Osteocyte (in vitro differentiated cells): ENCODE data around the gene PSMB3. TPM values are rescaled to one million over a fixed set of nuclear protein-coding genes. Genes with fewer than 3 reads are reported as not detected.

ENCODE experiments used
- DNase-seq: peaks from one replicate; pipeline ENCODE4 v3.0.0; 2021; ENCODE audit warnings: mixed read lengths; ENCODE audit not compliant: unreplicated experiment; ENCODE audit errors: extremely low spot score
- H3K27ac Mint-ChIP-seq: one replicate; pipeline ENCODE4 v1.8.0; 2021; ENCODE audit warnings: mild to moderate bottlenecking, mixed read lengths; ENCODE audit not compliant: unreplicated experiment
- H3K27me3 Mint-ChIP-seq: one replicate; pipeline ENCODE4 v1.8.0; 2021; ENCODE audit warnings: mixed read lengths; ENCODE audit not compliant: unreplicated experiment
- H3K36me3 Mint-ChIP-seq: one replicate; pipeline ENCODE4 v1.8.0; 2021; ENCODE audit warnings: mixed read lengths; ENCODE audit not compliant: unreplicated experiment
- H3K4me1 Mint-ChIP-seq: one replicate; pipeline ENCODE4 v1.8.0; 2021; ENCODE audit warnings: mixed read lengths; ENCODE audit not compliant: unreplicated experiment
- H3K4me3 Mint-ChIP-seq: one replicate; pipeline ENCODE4 v1.8.0; 2021; ENCODE audit warnings: mild to moderate bottlenecking, moderate library complexity, mixed read lengths; ENCODE audit not compliant: unreplicated experiment
- H3K9me3 Mint-ChIP-seq: one replicate; pipeline ENCODE4 v1.8.0; 2021; ENCODE audit warnings: mixed read lengths; ENCODE audit not compliant: unreplicated experiment
- total RNA-seq: library from RNA; stranded (reverse); gene quantifications from 2 replicates; pipeline ENCODE4 v1.2.1, GENCODE V29; 2021
- TF ChIP-seq, protein P1 (sequence below): fragments of 200-600 bp; sonication (generic); IDR thresholded peaks from 2 replicates; pipeline ENCODE4 v1.5.0; 2021; ENCODE audit warnings: antibody characterized with exemption, mild to moderate bottlenecking, moderate library complexity

Gene PSMB3
- total RNA-seq, 1 donor from 2014 or later, result 144 TPM

DNA sequence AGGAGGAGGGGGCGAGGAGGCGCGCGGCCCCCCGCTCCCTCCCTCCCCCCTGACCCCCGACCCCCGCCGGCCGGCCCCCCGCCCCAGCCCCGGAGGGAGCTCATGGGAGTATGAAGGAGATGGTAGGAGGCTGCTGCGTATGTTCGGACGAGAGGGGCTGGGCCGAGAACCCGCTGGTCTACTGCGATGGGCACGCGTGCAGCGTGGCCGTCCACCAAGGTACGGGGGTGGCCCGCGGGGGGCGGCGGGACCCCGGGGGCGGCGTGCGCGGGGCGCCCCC is 47.1 kb upstream of the PSMB3 start:
- peaks cover 50% of the 10 kb centered on the region for H3K4me1 Mint-ChIP-seq
- no peaks in the 10 kb centered on the region for H3K9me3 Mint-ChIP-seq
- no peak for DNase-seq
- TF ChIP-seq, protein P1, sequence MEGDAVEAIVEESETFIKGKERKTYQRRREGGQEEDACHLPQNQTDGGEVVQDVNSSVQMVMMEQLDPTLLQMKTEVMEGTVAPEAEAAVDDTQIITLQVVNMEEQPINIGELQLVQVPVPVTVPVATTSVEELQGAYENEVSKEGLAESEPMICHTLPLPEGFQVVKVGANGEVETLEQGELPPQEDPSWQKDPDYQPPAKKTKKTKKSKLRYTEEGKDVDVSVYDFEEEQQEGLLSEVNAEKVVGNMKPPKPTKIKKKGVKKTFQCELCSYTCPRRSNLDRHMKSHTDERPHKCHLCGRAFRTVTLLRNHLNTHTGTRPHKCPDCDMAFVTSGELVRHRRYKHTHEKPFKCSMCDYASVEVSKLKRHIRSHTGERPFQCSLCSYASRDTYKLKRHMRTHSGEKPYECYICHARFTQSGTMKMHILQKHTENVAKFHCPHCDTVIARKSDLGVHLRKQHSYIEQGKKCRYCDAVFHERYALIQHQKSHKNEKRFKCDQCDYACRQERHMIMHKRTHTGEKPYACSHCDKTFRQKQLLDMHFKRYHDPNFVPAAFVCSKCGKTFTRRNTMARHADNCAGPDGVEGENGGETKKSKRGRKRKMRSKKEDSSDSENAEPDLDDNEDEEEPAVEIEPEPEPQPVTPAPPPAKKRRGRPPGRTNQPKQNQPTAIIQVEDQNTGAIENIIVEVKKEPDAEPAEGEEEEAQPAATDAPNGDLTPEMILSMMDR, result no peak
- H3K27ac Mint-ChIP-seq, result no peak overlapping the region
- peaks cover 17% of the 10 kb centered on the region for H3K36me3 Mint-ChIP-seq
- peak overlapping the region; percentile 88 for H3K4me3 Mint-ChIP-seq
- H3K27me3 Mint-ChIP-seq, result no peaks in the 10 kb centered on the region

DNA sequence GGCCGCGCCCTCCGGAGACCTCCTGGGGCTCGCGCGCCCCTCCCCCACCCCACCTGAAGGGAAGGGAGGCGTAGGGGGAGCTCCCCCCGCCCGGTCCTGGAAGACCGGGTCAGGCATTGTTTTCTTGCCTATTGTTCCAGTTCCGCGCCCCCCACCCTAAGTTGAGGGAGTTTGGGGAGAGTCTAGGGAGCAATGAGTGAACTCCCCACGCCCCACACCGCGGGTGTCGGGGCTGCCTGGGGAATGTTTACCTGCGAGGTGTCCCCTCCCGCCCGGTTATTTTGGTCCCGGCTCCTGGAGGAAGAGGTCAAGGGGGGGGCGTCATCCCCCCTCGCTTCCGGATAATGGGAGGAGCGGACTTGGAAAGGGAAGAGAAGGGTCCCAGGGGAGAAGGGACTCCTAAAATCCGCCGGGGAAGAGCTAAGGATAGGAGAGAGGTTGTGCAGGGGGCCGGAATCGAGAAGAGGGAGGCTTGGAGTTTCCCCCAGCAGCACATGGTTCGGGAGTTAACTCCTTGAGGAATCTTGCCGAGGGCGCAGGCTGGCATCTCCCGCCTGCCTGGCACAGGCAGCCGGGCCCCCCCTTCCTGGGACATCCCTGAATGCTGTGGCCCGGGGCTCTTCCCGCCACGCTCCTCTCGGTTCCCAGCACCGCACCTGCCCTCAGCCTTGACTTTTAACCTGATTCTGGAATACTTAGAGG is 46.6 kb upstream of the PSMB3 start:
- no peaks in the 10 kb centered on the region for H3K9me3 Mint-ChIP-seq
- H3K27me3 Mint-ChIP-seq, result no peaks in the 10 kb centered on the region
- peak overlapping the region; percentile 78 for H3K27ac Mint-ChIP-seq
- peaks cover 50% of the 10 kb centered on the region for H3K4me1 Mint-ChIP-seq
- H3K4me3 Mint-ChIP-seq, result peak overlapping the region; percentile 88
- peaks cover 17% of the 10 kb centered on the region for H3K36me3 Mint-ChIP-seq
- TF ChIP-seq, protein P1, result no peak
- no peak for DNase-seq

DNA sequence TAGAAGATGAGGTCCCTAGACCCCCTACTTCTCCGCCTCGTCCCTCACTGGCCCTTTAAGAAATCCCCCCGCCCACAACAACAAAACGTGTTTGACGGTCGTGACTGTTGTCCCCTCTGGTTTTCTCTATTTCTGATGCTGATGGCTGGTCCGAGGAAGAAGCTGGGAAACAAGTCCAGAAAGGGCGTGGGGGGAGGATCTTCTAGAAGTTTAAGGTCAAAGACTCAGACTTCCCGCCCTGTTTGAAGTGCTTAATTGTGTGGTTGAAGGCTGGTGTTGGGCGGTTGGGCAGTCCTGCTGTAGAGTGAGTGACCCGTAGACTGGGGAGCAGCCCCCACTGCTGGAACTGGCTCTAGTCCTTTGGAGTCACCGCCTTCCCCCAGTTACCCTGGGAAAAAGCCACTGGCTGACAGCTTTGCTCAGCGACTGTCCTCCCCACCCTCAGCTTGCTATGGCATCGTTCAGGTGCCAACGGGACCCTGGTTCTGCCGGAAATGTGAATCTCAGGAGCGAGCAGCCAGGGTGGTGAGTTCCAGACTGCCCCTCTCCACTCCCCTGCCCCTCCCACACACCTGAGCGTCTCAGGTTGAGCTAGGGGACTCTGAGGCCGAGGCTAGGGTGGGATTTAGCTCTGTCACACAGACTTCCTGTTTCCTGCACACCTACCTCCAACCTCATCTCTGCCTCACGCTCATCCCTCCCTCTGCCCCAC is 45.9 kb upstream of the PSMB3 start:
- Mint-ChIP-seq H3K27ac (peak overlapping the region; percentile 78), H3K27me3 (no peaks in the 10 kb centered on the region), H3K36me3 (peaks cover 23% of the 10 kb centered on the region), H3K4me1 (peaks cover 44% of the 10 kb centered on the region), H3K9me3 (no peaks in the 10 kb centered on the region), H3K4me3 (peak overlapping the region; percentile 88)
- TF ChIP-seq, protein P1, result no peak
- DNase-seq, result no peak

DNA sequence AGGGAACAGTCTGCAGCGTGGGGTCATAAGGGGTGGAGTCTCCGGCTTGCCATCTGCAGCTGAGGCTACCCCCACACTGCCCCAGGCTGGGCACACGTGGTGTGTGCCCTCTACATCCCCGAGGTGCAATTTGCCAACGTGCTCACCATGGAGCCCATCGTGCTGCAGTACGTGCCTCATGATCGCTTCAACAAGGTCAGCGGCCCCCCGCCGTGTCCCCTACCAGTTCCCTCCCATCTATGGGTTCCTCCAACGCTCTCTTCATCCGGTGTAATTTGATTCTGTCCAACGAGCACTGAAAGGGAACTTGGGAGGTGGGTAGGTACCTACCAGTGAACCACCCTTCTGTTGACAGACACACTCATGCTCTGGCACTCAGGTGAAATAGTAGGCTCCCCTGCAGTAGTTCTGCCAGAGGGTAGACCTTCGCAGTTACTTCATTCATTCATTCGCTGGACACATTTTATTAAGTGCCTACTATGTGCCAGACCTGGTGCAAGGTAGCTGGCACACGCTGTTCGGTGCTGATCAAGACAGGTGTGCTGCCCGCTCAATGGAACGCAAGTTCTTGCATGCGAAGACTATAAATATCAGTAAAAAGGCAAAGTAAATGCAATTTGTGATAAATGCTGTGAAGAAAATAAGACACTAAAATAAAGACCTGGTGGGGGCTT is 44.7 kb upstream of the PSMB3 start:
- H3K9me3 Mint-ChIP-seq, result no peaks in the 10 kb centered on the region
- peaks cover 23% of the 10 kb centered on the region for H3K36me3 Mint-ChIP-seq
- H3K27me3 Mint-ChIP-seq, result no peaks in the 10 kb centered on the region
- no peak for DNase-seq
- no peak overlapping the region for H3K4me3 Mint-ChIP-seq
- no peak overlapping the region for H3K27ac Mint-ChIP-seq
- TF ChIP-seq, protein P1, result no peak
- H3K4me1 Mint-ChIP-seq, result peaks cover 39% of the 10 kb centered on the region
